HL-60/S4 treated with retinoic acid at 250 ng/mL for 4 days and 3 days (cell line): ENCODE data around the gene LAMA2.
"Not testable (repeated sequence)": the region's sequence is repeated elsewhere in the genome, so short reads cannot be mapped to it uniquely, and the experiment has no call there.

Experiments used
- in situ Hi-C: fragments of 300-500 bp; cut with MboI; formaldehyde crosslinking; loops from 2 replicates; pipeline ENCODE4 v1.7.0; 2022; ENCODE audit warnings: low sequenced_read_pairs

LAMA2 gene

GRCh38 chr6:129114636-129115391, 231.9 kb downstream of the LAMA2 start:
- in situ Hi-C loops, result no loop called here

- in situ Hi-C loops, result no loop called here
Observed at GRCh38 chr6:129115471-129115870, 232.5 kb downstream of the LAMA2 start.

DNA sequence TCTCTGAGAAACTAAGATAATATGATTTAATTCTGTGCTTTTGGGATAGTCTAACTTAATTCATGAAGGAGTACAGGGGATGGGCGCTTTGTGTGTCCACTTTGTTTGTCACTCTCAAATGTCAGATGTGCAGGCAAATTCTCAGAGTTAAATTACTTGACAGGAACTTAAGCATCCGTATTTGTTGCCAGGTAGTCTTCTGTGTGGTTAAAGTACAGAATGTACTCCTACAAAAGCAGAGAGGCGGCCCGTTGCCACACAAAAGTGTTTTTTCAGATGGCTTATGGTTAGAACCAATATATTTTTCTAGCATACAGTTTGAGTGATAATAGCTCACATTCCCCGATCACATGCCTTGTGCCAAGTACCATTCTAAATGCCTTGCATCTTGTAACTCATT, 234.4 kb downstream of the LAMA2 start:
- in situ Hi-C loops, result no loop called here

- in situ Hi-C loops, result no loop called here
Observed at GRCh38 chr6:129120856-129121638, 238.1 kb downstream of the LAMA2 start.

DNA sequence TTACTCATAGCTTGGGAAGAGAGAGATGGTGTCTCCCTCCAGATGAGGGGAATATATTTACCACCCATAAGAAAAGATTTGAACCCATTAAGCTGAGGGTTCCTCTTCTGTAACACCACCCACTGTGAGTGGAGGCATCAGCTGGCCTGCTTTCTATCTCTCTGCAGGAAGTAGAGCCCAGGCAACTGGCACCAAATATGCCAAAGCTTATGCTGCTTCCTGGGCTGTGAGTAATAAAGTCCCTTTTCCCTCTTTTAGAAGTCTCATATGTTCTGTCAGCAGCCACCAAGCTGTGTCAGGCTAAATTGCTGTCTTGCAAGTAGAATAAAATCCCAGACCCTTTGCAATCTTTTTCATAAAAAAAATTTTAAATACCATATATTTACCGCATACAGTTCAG, 241.4 kb downstream of the LAMA2 start:
- in situ Hi-C loops, result no loop called here

- in situ Hi-C loops, result no loop called here
Observed at GRCh38 chr6:129130106-129130505, 247.2 kb downstream of the LAMA2 start.

DNA sequence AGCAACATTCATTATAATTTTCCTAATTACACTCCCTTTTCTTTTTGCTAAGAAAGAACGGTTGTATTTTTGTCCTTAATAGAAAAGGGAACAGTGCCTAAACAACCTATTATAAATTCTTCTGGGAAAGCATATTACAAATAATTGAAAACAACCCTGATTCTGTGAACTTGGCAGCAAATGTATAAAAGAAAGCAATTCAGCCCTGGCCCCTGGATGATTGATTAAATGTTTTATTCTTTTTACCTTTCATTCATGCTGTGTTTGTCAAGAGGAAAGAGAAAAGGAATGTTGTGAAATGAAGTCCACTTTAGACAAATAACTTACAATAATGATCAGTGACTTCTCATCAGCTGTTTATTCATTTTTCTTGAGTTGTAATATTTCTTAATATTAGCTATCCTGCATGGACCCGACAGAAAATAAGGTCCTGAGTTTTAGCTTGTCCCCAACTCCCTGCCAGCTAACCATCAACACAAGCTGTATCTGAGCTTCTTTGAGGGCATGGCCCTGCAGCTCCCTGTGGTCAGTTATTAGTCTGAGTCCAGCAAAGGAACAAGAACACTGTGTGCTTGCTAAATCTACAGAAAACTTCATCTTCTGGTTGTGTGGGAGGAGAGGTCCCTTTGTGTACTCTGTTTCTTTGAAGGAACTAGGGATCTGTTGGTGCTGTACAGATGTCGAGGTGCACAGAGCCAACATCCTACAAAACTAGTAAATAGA, 248.2 kb downstream of the LAMA2 start:
- in situ Hi-C loops, result no loop called here

DNA sequence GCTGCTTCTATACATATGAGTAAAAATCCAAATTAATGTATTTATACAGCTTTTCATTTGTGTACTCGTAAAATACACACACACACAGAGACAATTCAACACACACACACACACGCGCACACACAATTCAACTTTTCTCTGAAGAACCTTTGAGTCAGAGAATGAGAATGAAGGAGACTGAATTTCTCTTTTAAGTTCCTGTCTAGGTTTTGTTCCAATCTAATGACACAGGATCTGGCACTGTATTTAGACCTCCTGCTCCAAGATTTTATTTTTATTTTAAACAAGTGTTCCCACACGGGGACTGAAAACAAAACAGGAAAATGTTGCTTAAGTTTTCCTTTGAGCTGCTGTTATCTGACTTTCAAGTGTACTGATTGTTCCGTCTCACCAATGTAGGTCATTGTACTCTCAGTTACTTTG, 250.8 kb downstream of the LAMA2 start:
- in situ Hi-C loops, result no loop called here

GRCh38 chr6:129134535-129134934, 251.6 kb downstream of the LAMA2 start:
- in situ Hi-C loops, result no loop called here

GRCh38 chr6:129135451-129135850, 252.5 kb downstream of the LAMA2 start:
- in situ Hi-C loops, result no loop called here

- in situ Hi-C loops, result no loop called here
Observed at GRCh38 chr6:129136751-129137150, 253.8 kb downstream of the LAMA2 start.

DNA sequence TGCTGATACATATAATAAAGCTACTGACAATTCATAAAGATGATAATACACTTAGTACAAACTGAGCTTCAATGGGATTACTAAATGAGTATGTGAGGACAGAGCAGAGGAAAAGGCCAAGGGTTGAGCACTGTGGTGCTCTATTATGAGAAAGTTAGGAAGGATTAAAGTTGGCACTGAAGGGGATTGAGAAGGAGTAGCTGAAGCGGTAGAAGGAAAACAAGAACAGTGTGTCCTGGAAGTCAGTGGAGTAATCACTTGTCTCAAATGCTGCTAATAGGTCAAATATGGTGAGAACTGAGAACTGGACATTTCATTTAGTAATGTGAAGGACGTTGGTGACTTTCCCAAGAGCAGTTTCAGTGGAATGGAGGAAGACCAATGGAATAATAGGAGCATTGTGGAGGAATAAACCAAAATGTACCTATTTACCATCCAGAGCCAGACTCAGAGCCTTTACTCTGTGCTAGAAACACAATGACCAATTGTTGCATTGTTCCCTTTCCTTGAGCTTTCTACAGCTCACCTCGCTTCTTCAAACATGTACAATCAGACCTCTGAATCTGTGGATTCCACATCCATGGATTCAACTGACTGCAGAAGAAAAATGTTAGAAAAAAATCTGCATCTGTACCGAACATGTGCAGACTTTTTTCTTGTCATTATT, 255.9 kb downstream of the LAMA2 start:
- in situ Hi-C loops, result no loop called here

- in situ Hi-C loops, result no loop called here
Observed at GRCh38 chr6:129140526-129140925, 257.6 kb downstream of the LAMA2 start.

DNA sequence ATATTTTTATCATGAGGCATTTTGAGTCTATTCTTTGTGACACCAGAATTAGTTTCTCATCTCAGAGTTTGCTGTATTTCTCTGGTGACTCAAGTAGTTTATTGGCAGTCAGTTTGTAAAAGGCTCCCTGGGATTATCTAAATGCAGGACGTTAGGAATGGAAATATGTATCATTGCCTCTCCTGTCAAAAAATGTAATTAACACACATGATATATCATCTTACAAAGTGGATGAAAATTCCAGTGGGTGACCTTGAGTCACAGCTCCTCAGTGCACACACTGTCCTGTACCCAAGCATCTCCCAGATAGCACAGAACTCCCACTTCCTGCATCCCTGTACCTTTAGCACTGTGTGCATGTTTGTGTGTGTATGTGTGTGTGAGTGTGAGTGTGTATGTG, 258.6 kb downstream of the LAMA2 start:
- in situ Hi-C loops, result no loop called here

DNA sequence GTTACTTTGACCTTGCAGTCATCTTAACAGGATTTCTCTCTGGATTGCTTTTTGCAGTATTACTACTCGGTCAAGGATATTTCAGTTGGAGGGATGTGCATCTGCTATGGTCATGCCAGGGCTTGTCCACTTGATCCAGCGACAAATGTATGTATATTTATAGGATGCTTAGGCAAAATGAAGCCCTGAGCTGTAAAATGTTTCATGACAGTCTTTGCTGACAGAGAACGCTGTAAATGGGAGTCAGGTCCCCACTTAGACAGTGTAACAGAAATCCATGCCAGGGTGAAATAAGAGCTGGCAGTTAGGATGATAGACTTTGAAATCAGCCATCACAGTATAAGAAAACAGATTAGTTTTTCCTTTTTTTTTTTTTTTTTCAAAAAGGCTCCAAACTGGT, 264.0 kb downstream of the LAMA2 start:
- in situ Hi-C loops, result no loop called here

DNA sequence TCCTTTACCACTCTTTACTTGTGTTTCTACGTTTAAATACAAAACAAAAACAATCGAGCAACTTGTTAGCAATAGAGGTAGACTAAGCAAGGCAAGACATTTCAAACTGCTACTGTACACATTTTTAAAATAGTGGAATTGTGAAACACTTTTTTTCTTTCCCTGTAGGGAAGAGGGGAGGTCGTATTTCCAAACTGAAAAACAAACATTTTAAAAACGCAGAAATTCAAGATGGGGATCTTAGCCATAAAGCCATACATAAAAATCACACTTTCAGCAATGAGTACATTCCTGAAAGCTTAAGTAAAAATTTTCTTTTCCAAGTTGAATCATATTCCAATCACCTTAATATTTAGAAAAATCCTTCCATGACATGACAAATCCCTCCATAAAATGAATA, 267.6 kb downstream of the LAMA2 start:
- in situ Hi-C loops, result no loop called here

DNA sequence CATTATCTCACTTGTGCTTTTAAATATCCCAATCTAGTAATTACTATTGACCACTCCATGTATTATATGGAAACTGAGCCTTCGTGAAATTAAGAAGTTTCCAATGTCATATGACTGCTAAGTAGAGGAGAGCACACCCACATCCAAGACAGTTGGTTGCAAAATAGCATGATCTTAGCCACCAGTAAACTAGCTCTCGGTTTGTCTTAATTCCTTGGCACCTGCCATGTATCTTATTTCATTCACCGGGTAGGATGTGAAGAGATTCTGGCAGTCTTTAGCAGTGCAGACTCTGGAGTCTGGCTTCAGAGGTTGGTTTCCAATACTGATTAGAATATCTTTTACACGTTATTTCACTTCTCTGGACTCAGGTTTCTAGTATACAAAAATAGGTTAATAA, 270.3 kb downstream of the LAMA2 start:
- in situ Hi-C loops, result no loop called here

- in situ Hi-C loops, result not testable (repeated sequence)
Observed at GRCh38 chr6:129159242-129159641, 276.3 kb downstream of the LAMA2 start.

DNA sequence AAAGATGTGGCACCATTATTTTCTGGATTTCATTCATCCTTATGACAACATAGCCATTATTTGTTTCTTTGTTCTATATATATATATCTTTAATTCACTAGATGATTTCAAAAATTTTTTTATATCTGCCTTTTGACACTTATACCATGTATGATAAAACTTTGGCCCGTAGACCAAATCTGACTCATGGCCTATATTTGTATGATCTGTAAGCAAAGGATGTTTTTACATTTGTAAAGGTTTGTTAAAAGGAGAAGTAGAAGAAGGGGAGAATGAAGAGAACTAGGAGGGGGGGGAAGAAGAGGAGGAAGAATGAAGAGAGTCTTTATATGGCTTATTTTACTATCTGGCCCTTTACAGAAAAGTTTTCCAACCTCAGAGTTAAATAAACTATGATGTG, 279.7 kb downstream of the LAMA2 start:
- in situ Hi-C loops, result no loop called here

DNA sequence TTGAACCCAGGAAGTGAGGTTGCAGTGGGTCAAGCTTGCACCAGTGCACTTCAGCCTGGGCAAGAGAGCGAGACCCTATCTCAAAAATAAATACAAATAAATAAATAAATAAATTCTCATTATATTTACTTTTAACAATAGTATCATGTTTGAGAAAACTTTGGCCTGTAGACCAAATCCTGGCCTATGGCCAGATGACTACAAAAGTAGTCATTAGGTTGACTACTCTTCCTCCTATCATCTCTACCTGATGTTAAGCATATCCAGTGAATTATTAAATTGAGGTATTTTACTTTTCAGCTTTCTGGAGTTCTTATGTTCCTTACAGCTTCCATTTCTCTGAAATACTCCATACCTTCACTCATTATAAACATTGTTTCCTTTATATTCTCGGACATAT, 280.6 kb downstream of the LAMA2 start:
- in situ Hi-C loops, result no loop called here

DNA sequence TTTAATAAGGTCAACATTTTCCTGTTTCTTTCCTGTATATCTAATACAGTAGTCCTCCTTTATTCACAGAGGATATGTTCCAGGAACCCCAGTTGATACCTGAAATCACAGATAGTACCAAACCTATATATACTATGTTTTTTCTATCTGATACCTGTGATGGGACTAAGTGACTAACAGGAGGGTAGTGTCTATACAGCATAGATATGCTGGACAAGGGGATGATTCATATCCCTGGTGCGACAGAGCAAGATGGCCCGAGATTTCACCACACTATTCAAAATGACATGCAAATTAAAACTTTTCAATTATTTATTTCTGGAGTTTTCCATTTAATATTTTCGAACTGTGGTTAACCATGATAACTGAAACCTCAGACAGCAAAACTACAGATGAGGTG, 281.1 kb downstream of the LAMA2 start:
- in situ Hi-C loops, result no loop called here
